PC-9 (cell line): ENCODE results near the gene CAMTA1.

Experiments
- CTCF ChIP-seq: fragments of 200-600 bp; sonication (generic); conservative IDR thresholded peaks from 2 replicates; pipeline ENCODE4 v1.6.1; 2017; ENCODE audit warnings: mixed run types, antibody characterized with exemption, mild to moderate bottlenecking, moderate library complexity
- EZH2 ChIP-seq: fragments of 200-600 bp; sonication (generic); IDR thresholded peaks from 2 replicates; pipeline ENCODE4 v1.8.0; 2017; ENCODE audit warnings: antibody characterized with exemption, low read depth

GRCh38 chr1:6785728-6786505 is 663 bp downstream of the CAMTA1 start:
- no peak for TF ChIP-seq CTCF
- no peak for TF ChIP-seq EZH2
